ENCODE results near the gene ELP4. TPM values are rescaled to one million over a fixed set of nuclear protein-coding genes. Genes with fewer than 3 reads are reported as not detected.
"Not testable (repeated sequence)": the region's sequence is repeated elsewhere in the genome, so short reads cannot be mapped to it uniquely, and the experiment has no call there.

The ELP4 gene
- 17.3 and 24.0 TPM in 2 replicates for total RNA-seq

- peak; percentile 91 for DNase-seq (ENCODE audit: extremely low read depth, low read depth, low spot score)
Measured at GRCh38 chr11:31509429-31510345, at the start of gene ELP4, which contains the start of gene IMMP1L. Gene ELP4 (plus strand): TSS chr11:31509767. CDS start chr11:31509785, 18 bp downstream. Gene IMMP1L (minus strand): TSS chr11:31509622. CDS start chr11:31463276, 46,346 bp downstream.

GRCh38 chr11:31464436-31464835 is 45.1 kb upstream of the ELP4 start:
- no peak for DNase-seq (ENCODE audit: extremely low read depth, low read depth, low spot score)

GRCh38 chr11:31474083-31474482 is 35.5 kb upstream of the ELP4 start:
- DNase-seq (ENCODE audit: extremely low read depth, low read depth, low spot score): no peak

GRCh38 chr11:31477528-31478222 is 31.9 kb upstream of the ELP4 start:
- DNase-seq (ENCODE audit: extremely low read depth, low read depth, low spot score): no peak

- no peak for DNase-seq (ENCODE audit: extremely low read depth, low read depth, low spot score)
Measured at GRCh38 chr11:31478223-31478590, 31.4 kb upstream of the ELP4 start.

GRCh38 chr11:31479066-31479465 is 30.5 kb upstream of the ELP4 start:
- DNase-seq (ENCODE audit: extremely low read depth, low read depth, low spot score): no peak

GRCh38 chr11:31480930-31481329 is 28.6 kb upstream of the ELP4 start:
- DNase-seq (ENCODE audit: extremely low read depth, low read depth, low spot score): no peak

GRCh38 chr11:31484497-31484896 is 25.1 kb upstream of the ELP4 start:
- DNase-seq (ENCODE audit: extremely low read depth, low read depth, low spot score): no peak

GRCh38 chr11:31487848-31488247 is 21.7 kb upstream of the ELP4 start:
- peak; percentile 41 for DNase-seq (ENCODE audit: extremely low read depth, low read depth, low spot score)

GRCh38 chr11:31492320-31492913 is 17.1 kb upstream of the ELP4 start:
- no peak for DNase-seq (ENCODE audit: extremely low read depth, low read depth, low spot score)

GRCh38 chr11:31493235-31493634 is 16.3 kb upstream of the ELP4 start:
- no peak for DNase-seq (ENCODE audit: extremely low read depth, low read depth, low spot score)

- not testable (repeated sequence) for DNase-seq (ENCODE audit: extremely low read depth, low read depth, low spot score)
Measured at GRCh38 chr11:31493762-31494161, 15.8 kb upstream of the ELP4 start.

- no peak for DNase-seq (ENCODE audit: extremely low read depth, low read depth, low spot score)
Measured at GRCh38 chr11:31499576-31500178, 9.9 kb upstream of the ELP4 start.

GRCh38 chr11:31500560-31500959 is 9.0 kb upstream of the ELP4 start:
- no peak for DNase-seq (ENCODE audit: extremely low read depth, low read depth, low spot score)

- peak; percentile 14 for DNase-seq (ENCODE audit: extremely low read depth, low read depth, low spot score)
Measured at GRCh38 chr11:31509051-31509428, 527 bp upstream of the ELP4 start.

- no peak for DNase-seq (ENCODE audit: extremely low read depth, low read depth, low spot score)
Measured at GRCh38 chr11:31512117-31512516, 2.5 kb downstream of the ELP4 start.

- no peak for DNase-seq (ENCODE audit: extremely low read depth, low read depth, low spot score)
Measured at GRCh38 chr11:31521497-31522150, 12.1 kb downstream of the ELP4 start.

GRCh38 chr11:31529189-31529588 is 19.6 kb downstream of the ELP4 start:
- no peak for DNase-seq (ENCODE audit: extremely low read depth, low read depth, low spot score)

- no peak for DNase-seq (ENCODE audit: extremely low read depth, low read depth, low spot score)
Measured at GRCh38 chr11:31529701-31530100, 20.1 kb downstream of the ELP4 start.

GRCh38 chr11:31531293-31531692 is 21.7 kb downstream of the ELP4 start:
- DNase-seq (ENCODE audit: extremely low read depth, low read depth, low spot score): no peak

GRCh38 chr11:31535479-31535878 is 25.9 kb downstream of the ELP4 start:
- DNase-seq (ENCODE audit: extremely low read depth, low read depth, low spot score): no peak

Measured in glomerular endothelial cell (primary cell).